GM21526 (cell line): ENCODE measurements around the gene MGAT4C.

ENCODE experiments used
- ATAC-seq: cut with Tn5 transposase; IDR thresholded peaks from one replicate; pipeline ENCODE4 v1.9.1; 2021; ENCODE audit warnings: moderate library complexity; ENCODE audit not compliant: unreplicated experiment, low FRiP score

MGAT4C gene

DNA sequence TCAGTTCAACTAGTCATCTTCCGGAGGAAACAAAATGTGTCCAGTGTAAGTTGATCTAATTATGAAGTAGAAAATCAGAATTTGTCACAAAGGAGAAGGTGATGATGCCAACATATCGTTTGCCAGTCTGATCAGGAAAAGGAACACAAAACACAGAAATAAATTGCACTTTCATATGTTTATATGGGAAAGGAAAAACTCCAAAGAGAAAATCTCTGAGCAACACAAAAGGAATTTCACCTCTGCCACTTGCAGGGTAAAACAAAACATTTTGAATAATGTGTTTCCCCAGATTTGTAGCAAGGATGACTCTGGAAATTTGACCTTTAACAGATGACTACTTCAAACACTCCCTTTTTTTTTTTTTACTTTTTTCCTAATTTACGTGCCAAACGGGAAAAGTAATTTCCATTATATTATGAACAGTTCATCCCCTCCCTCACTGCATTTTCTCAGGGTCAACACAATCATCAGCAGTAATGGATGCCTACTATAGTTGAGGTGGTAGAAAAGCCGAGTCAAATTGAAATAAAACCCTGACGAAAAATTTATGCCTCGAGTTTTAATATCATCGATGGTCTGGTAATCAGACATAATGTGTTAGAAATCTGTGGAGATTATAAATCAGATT is 25.6 kb downstream of the MGAT4C start:
- no peak for ATAC-seq

DNA sequence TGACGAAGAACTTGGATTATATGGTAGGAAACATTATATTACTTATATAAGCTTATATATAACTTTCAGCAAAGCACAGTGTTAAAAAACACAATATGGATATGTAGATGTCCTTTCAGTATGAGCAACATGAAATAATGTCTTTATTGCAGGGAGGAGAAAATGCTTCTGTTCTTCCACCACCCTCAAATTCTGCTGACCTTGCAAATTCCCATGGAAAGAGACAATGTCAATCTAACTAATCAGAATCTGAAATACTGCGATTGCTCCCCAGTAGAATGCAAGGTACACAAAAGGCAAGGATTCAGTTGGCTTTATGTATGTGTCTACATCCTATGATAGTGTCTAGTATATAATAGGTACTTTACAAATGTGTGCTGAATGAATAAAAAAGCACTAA is 26.4 kb downstream of the MGAT4C start:
- no peak for ATAC-seq

DNA sequence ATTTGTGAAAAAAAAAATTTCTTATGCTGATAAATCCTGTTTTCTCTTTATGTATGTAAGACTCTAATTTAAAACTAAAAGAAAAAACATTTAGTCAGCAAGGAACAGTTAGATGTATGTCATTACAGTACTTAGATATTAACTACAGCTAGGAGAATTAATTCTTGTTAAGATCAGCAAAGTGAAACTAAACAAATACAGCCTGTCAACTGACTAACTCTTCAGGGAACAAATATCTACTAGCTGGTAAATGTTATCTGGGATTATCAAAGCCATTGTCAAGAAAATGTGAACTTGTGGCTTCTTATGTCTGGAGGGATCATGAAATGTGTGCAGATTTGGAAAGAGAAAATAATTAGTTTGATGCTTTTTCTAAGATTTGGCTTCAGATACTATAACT is 27.5 kb downstream of the MGAT4C start:
- no peak for ATAC-seq

DNA sequence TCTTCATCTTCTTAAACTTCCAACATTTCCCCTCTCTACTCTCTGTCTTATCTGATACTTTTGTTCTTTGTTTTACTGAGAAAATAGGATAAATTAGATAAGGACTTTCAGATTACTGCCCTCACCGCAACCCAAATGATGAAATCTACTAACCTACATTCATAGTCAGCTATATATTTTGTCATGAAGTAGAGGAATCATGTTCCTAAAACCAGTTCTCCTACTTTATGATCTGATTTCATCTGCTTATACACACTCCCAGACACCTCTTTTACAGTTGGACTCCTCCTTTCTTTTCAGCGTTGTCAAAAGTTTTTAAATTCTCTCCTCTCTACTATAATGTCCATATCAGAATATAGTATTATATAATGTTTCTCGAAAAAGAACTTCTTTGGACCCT is 29.7 kb downstream of the MGAT4C start:
- ATAC-seq = no peak

DNA sequence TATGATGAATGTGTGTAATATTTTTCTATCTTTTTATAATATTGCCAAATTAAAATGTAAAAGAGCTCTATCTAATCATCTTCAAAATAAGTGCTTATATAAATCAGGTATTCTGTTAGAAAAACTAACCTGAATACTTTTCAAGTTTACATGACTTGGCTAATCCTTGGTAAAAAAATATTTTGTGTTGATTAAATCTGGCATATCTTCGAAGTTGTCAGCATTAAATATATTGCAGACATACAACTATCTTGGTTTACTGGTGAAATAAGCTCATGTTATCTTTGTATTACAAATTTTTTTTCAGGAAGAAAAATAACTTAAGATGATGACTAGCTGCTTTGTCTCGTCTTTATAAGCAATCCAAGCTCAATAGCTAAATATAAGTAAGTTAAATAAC is 39.6 kb downstream of the MGAT4C start:
- no peak for ATAC-seq

DNA sequence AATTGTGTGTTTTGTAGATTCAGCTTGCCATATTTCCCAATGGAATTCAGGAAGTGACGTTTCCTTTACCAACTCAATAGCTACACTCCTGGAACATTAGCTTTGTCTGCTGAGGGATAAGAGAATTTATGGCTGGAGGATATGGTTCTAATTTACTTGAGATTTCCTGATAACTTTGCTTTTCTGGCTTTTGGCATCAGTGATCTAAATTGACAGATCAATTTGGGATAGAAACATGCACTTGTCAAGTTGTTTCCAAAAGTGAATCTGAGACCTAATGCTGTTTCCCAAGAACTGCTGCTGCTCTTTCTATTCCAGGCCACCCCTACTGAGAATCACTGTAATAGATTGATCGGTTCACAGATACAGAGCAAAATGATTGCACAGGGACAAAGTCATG is 43.2 kb downstream of the MGAT4C start:
- ATAC-seq = no peak

DNA sequence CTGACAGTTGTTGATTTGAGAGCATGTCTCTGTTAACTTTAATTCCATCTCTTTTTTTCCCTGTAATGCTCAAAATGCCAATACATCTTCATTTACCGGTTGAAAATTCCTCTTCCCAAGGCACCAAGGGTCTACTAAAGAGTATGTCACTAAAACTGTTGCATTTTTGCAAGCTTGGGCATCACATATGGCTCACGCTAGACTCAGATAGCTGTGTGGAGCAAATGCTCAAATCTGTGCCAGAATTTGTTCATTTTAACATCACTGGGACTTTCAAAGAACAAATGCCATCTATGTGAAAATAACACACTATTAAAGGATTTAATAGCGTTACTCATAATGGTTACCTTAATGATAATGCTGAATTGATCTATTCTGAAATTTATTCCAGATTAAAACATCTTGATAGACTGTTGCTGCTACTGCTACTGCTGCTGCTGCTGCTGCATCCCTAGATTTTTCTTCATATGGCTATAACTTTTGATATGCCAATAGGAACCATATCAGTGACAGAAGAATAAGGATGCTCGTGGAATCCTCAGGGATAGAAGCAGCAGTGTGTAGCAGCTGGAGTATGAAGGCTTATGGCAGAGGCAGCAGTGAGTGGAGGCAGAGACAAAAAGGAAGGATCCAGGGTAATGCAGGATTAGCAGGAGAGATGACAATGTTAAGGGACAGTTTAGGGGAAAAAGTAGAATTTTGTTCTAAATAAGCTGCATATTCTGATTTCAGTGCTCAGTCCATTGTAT is 57.3 kb downstream of the MGAT4C start:
- ATAC-seq = no peak

DNA sequence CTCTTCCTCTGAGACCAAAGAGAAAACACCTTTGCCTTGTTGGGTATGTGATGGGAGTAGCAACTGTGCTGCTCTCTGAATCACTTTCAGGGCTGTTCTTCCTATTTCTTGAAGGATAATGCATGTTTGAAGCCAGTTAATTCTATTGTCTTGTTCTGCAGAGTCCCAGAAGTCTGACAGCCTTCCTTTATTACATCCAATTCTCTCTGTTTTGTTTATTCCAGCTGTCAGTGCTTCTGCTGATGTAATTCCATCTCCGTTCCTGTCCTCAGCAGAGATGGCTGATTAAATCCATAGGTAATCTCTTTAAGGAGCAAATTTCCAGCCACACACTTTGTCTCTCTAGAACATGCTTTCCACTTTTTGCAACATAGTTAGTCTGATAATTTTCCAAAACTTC is 59.7 kb downstream of the MGAT4C start:
- no peak for ATAC-seq

DNA sequence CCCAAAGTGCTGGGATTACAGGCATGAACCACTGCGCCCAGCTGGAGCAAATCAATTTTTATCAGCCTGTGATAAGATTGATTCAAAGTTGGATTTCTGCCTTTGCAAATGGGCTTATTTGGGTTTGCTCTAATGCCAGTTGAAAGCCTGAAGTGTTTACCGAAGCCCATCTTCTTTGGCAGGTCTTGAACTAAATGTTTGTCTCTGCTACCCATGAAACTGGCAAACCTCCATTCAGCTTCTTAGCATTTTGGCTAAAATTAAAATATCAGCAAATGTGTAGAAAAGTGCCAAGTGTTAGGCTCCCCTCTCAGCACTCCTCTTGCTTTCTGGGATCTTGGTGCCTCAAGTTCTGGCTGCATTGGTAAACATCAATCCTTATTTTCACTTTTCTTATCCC is 61.5 kb downstream of the MGAT4C start:
- no peak for ATAC-seq

DNA sequence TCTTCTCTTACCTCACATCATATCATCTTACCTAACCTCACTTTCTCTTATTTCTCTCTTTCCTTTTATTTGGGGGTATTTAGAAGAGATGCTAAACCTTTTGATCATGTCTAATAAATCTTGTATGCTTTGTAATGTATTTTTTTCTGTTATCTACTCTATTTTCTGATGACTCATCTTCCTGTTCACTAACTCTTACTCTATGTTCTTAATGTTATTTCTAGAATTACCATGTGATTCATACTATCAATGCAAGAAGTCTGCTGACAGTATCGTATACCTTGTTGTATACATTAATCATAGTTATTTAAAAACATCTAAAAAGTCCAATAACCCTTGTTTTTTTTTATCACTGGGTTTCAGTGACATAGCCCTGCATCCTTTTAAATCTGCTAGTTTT is 62.3 kb downstream of the MGAT4C start:
- no peak for ATAC-seq

DNA sequence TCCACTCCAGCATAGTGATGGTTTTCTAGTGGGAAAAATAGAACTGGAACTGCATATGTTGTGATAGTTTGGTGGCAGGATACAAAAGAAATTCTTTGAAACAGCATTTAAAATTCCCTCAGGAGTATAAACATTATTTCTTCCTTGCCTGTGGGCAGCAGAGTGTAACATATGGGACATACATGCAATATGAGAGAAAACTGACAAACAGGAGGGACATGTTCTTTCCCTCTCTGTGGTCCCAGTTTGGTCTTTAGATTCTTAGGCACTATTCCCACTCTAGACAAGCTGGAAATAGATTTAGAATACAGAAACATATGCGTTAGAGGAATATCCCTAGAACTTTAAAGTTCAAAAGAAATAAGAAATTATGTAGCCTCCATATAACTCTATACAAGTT is 68.0 kb downstream of the MGAT4C start:
- ATAC-seq = no peak

DNA sequence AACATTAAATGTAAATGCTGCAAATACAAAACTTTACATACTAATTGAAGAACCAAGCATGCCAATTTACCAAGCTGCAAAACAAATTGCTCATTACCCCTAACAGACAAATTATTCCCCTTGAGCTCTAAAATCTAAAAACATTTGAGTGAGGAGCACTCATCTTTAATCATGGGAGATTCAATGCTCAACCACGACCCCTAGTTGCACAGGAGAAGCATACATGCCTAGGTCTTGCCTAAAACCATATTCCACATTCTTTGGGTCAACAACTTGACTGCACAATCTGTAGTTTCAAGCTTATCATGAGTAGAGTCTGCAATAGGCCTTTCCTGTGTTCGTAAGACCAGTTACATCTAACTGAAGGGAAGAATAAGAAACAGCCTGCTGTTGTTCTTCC is 69.7 kb downstream of the MGAT4C start:
- no peak for ATAC-seq

DNA sequence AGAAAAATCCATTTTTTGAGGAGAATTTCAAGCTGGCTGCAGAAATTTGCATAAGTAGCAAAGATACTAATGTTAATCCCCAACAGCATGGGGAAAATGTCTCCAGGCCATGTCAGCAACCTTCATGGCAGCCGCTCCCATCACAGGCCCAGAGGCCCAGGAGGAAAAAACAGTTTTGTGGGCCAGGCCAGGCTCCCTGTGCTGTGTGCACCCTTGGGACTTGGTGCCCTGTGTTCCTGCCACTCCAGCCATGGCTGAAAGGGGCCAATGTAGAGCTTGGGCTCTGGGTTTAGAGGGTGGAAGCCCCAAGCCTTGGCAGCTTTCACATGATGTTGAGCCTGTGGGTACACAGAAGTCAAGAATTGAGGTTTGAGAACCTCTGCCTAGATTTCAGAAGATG is 76.3 kb downstream of the MGAT4C start:
- no peak for ATAC-seq

DNA sequence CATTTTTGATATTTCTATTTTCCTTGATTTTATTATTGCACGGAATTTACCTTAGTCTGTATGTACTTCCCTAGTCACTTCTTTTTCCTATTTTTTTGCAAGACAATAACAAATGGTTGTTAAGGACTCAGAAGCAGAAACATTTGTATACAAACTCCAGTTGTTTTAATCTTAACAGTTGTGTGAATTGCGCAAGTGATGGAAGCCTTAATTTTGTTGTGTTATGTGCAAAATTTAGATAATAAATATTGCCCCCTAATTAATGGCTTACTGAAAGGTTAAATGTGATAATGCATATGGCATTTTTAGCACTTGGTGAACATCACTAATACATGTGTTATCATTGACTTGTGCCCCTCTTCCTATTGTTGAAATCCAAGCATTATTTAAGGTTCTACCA is 82.0 kb downstream of the MGAT4C start:
- no peak for ATAC-seq

DNA sequence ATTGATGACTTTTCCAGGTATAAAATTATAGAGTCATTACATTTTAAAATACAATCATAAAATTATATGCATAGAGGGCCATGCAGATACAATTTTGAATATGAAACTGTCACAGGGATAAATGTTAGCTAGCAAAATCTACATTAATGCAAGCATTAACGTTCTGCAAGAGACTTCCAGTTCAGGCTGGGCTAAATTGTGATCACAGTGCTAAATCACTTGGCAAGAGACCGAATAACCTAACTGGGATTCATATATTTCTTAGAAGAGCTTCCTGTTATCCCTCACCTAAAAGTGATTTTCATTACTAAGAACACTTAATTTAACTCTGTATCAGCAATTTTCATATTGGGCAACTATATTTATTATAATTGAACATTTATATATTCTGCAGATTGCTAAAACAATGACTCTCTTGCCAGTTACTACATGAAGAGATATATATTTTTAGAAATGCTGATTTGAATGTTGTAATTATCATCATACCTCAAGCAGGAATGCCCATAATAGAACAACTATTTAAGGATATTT is 83.2 kb downstream of the MGAT4C start:
- ATAC-seq = no peak

DNA sequence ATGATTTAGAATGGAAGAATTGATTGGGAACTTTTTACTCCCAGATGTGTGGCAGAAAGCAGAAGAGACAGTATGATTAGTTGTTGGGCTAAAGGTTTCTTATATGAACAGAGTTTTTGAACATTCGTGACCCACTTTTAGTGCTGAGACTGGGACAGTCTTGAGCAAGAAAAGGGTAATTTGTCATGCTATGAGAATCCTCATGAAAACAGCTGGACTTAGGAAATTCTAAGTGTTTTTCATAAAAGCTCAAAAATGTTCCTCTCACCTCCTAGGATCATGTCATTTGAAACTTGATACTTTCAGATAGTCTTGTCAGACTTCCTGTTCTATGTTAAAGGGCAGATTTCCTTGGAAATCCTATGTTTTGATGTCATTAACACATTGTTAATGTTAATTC is 86.1 kb downstream of the MGAT4C start:
- no peak for ATAC-seq

DNA sequence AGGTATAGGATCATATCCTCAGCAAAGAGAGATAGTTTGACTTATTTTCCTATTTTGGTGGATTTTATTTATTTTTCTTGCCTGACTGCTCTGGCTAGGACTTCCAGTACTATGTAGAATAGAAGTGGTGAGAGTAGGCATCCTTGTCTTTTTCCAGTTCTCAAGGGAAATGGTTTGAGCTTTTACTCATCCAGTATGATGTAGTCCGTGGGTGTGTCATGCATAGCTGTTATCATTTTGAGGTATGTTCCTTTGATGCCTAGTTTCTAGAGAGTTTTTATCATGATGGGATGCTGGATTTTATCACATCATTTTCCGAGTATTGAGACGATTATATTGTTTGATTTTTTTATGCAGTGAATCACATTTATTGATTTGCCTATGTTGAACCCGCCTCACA is 97.2 kb downstream of the MGAT4C start:
- no peak for ATAC-seq

DNA sequence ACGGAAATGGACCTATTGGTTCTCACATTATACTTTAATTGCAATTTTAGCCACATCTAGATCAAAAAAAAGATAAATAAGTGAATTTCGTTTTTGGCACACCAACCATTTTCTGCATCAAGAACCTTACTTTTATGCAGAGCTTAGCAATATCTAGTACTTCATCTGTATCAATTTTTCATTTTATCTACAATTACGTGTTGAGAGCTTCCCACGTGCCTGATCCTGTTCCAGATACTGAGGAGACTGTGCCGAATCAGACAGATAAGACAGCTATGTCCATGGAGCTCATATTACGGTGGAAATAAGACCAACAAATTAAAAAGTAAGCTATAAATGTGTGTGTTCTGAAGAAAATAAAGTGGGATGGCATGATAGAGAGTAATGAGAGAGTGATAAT is 101.6 kb downstream of the MGAT4C start:
- no peak for ATAC-seq

DNA sequence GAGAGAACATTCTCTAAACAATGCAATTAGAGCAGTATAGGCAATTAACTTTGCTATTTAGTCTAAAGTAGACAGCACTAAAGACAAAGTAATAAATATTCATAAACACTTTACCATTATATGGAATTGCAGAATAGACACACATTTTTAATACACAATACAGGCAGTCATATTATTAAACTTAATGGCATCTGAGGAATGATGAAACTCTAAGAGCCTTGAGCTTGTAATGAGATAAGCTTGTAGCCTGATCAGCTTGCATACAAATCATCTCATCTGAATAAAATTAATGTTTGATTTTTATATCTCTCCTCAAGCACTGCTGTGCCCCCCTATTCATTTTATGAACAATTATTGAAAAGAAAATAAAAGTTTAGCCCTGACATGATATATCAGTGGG is 107.6 kb downstream of the MGAT4C start:
- ATAC-seq = no peak

DNA sequence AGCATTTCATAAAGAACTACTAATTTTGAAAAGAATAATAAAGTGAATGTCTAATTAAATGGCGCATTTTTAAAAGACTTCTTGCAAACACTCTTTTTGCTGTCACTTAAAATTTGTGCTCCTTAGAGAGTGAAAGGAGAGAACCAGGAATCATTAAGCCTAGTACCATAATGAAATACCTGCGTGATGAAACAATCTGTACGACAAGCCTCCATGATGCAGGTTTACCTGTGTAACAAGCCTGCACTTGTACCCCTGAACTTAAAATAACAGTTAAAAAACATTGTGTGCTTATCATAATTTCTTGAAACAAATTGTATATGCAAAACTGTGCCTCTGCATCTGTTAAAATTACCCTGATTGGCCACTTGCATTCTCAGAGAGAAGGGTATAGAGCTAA is 108.1 kb downstream of the MGAT4C start:
- ATAC-seq = no peak

DNA sequence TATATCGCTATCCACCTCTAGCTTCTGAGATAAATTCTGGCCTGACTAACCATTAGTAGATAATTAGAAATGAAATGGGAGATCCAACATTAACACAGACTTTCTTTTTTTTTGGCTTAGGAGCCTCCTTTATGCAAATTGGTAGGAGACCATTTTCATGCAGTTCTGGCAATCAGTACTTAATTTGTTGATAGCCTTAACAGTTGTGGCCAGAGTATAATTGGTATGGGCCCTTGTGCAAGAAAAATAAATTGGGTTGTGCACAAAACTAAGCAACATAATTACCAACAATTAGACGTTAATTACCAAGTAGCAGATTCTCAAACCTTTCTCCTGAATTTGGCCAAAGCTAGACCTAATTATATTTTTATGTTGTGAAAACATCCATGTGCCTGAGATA is 111.0 kb downstream of the MGAT4C start:
- ATAC-seq = no peak

DNA sequence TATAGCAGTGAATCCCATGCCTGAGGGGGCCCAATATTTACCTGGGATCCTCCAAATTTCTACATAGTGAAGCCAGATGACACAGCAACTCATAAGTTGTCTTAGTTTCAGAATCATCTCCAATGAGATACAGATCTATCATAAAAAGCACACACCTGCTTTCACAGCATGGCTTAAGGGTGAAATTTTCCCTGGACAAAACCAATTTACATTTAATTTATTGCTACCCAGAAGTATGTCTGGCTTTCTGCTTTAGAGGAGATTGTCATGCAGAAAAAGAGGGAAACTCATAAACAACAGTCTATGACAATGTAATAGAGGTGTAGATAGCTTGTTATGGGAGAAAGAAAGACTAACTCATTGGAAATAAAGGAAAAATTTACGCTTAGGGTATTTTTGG is 113.0 kb downstream of the MGAT4C start:
- ATAC-seq = no peak
